WTC11 (cell line): ENCODE results near the gene CA10. TPM values are rescaled to one million over a fixed set of nuclear protein-coding genes. Genes with fewer than 3 reads are reported as not detected.

Source experiments
- ATAC-seq: fragments of 200-7000 bp; cut with Tn5 transposase; 2 replicates; pipeline ENCODE4 v1.10.0; 2021; ENCODE audit warnings: mild to moderate bottlenecking, moderate library complexity
- CTCF ChIA-PET: fragments of 300-600 bp; sonication (Branson Sonifier 250); formaldehyde crosslinking; loops from one replicate; lab custom pipeline; 2021; ENCODE audit warnings: antibody characterized with exemption; lab: Charles Lee
- POLR2A ChIA-PET: fragments of 350-600 bp; sonication (Branson Sonifier 250); formaldehyde crosslinking; loops from one replicate; lab custom pipeline; 2021; ENCODE audit warnings: antibody characterized with exemption; lab: Charles Lee
- DNase-seq: peaks from one replicate; pipeline ENCODE4 v3.0.0; 2021; ENCODE audit warnings: low spot score
- H3K27ac Mint-ChIP-seq: 2 replicates; pipeline ENCODE4 v1.8.0; 2021; ENCODE audit warnings: mixed read lengths
- H3K27me3 Mint-ChIP-seq: 2 replicates; pipeline ENCODE4 v1.8.0; 2021; ENCODE audit warnings: low read depth, mild to moderate bottlenecking, moderate library complexity, mixed read lengths
- H3K36me3 Mint-ChIP-seq: 2 replicates; pipeline ENCODE4 v1.8.0; 2021; ENCODE audit warnings: mixed read lengths
- H3K4me1 Mint-ChIP-seq: 2 replicates; pipeline ENCODE4 v1.8.0; 2022; ENCODE audit warnings: mixed read lengths
- H3K4me3 Mint-ChIP-seq: 2 replicates; pipeline ENCODE4 v1.8.0; 2021; ENCODE audit warnings: mild to moderate bottlenecking, moderate library complexity, mixed read lengths
- H3K9me3 Mint-ChIP-seq: 2 replicates; pipeline ENCODE4 v1.8.0; 2021; ENCODE audit warnings: mixed read lengths
- ELF4 ChIP-seq: sonication (generic); formaldehyde crosslinking; IDR thresholded peaks from 2 replicates; pipeline ENCODE4 v1.8.1; 2022; ENCODE audit warnings: low read depth, mild to moderate bottlenecking, moderate library complexity, missing genetic modification reagents
- FOXJ3 ChIP-seq: sonication (generic); formaldehyde crosslinking; IDR thresholded peaks from 2 replicates; pipeline ENCODE4 v1.9.0; 2021; ENCODE audit warnings: missing genetic modification reagents, mild to moderate bottlenecking, borderline replicate concordance
- FOXP1 ChIP-seq: sonication (generic); formaldehyde crosslinking; IDR thresholded peaks from 2 replicates; pipeline ENCODE4 v1.8.0; 2022; ENCODE audit warnings: missing genetic modification reagents, mild to moderate bottlenecking, moderate library complexity, borderline replicate concordance
- MYBL2 ChIP-seq: sonication (generic); formaldehyde crosslinking; IDR thresholded peaks from 2 replicates; pipeline ENCODE4 v1.8.1; 2023; ENCODE audit warnings: mild to moderate bottlenecking, moderate library complexity, missing genetic modification reagents
- NFYB ChIP-seq: sonication (generic); formaldehyde crosslinking; conservative IDR thresholded peaks from 2 replicates; pipeline ENCODE4 v1.8.0; 2022; ENCODE audit warnings: low read depth, missing genetic modification reagents
- NR3C1 ChIP-seq: sonication (generic); formaldehyde crosslinking; conservative IDR thresholded peaks from 2 replicates; pipeline ENCODE4 v1.8.1; 2023; ENCODE audit warnings: low read depth, mild to moderate bottlenecking, missing genetic modification reagents
- OVOL2 ChIP-seq: fragments of 250-450 bp; sonication (Bioruptor Pico); IDR thresholded peaks from 2 replicates; pipeline ENCODE4 v1.9.0; 2021; ENCODE audit warnings: mild to moderate bottlenecking, borderline replicate concordance
- TEAD4 ChIP-seq: sonication (generic); formaldehyde crosslinking; IDR thresholded peaks from 2 replicates; pipeline ENCODE4 v1.8.0; 2022; ENCODE audit warnings: mild to moderate bottlenecking, missing genetic modification reagents
- ZBTB21 ChIP-seq: sonication (generic); formaldehyde crosslinking; IDR thresholded peaks from 2 replicates; pipeline ENCODE4 v1.8.1; 2023; ENCODE audit warnings: mild to moderate bottlenecking, missing genetic modification reagents, borderline replicate concordance
- ZNF232 ChIP-seq: sonication (generic); formaldehyde crosslinking; IDR thresholded peaks from 2 replicates; pipeline ENCODE4 v1.8.0; 2022; ENCODE audit warnings: mild to moderate bottlenecking, missing genetic modification reagents
- ZNF416 ChIP-seq: fragments of 250-450 bp; sonication (Bioruptor Pico); IDR thresholded peaks from 2 replicates; pipeline ENCODE4 v1.9.0; 2021; ENCODE audit warnings: mild to moderate bottlenecking, inconsistent platforms
- total RNA-seq: library from RNA; stranded (reverse); gene quantifications from 3 replicates; pipeline ENCODE4 v1.2.3, GENCODE V29; 2021
- TF ChIP-seq, protein P1 (sequence below): fragments of 250-450 bp; sonication (Bioruptor Pico); IDR thresholded peaks from 2 replicates; pipeline ENCODE4 v1.9.0; 2021; ENCODE audit warnings: mild to moderate bottlenecking
- TF ChIP-seq, protein P2 (sequence below): fragments of 250-450 bp; sonication (Bioruptor Pico); IDR thresholded peaks from 2 replicates; pipeline ENCODE4 v2.1.2; 2022; ENCODE audit warnings: mild to moderate bottlenecking, moderate library complexity
- TF ChIP-seq, protein P3 (sequence below): fragments of 250-450 bp; sonication (Bioruptor Pico); conservative IDR thresholded peaks from 2 replicates; pipeline ENCODE4 v1.9.0; 2021; ENCODE audit warnings: mild to moderate bottlenecking
- TF ChIP-seq, protein P4 (sequence below): sonication (generic); formaldehyde crosslinking; IDR thresholded peaks from 2 replicates; pipeline ENCODE4 v1.8.1; 2023; ENCODE audit warnings: mild to moderate bottlenecking, missing genetic modification reagents, borderline replicate concordance
- TF ChIP-seq, protein P5 (sequence below): sonication (generic); formaldehyde crosslinking; IDR thresholded peaks from 2 replicates; pipeline ENCODE4 v1.8.1; 2023; ENCODE audit warnings: mild to moderate bottlenecking, missing genetic modification reagents
- TF ChIP-seq, protein P6 (sequence below): sonication (generic); formaldehyde crosslinking; IDR thresholded peaks from 2 replicates; pipeline ENCODE4 v1.8.1; 2022; ENCODE audit warnings: low read depth, missing genetic modification reagents, borderline replicate concordance
- TF ChIP-seq, protein P7 (sequence below): sonication (generic); formaldehyde crosslinking; IDR thresholded peaks from 2 replicates; pipeline ENCODE4 v1.8.0; 2022; ENCODE audit warnings: missing genetic modification reagents
- TF ChIP-seq, protein P8 (sequence below): sonication (generic); formaldehyde crosslinking; IDR thresholded peaks from 2 replicates; pipeline ENCODE4 v1.8.0; 2023; ENCODE audit warnings: missing genetic modification reagents

Gene CA10
- total RNA-seq, 1 experiment from 2014 or later: 0.90 TPM

DNA sequence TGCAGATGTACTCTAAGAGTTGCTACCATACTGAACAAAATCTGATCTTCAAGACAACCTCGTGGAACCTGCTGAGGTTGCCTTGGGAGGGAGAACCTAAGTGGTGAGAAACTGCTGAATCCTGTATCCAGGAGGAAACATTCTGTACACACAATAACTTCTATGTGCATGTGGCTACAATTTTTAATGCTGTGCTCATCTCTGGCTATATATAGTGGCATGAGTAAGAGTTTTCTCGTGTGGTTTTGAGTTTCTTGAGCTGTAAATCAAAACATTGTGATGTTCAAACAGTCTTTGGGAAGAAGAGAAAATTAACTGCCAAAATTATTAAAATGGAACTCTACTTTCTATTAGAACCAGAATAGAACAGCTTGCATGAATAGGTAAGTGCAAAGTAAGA lies 206.8 kb downstream of the CA10 start (continued):
- TF ChIP-seq NFYB (CRISPR knock-in tag) (no peak), MYBL2 (CRISPR knock-in tag) (no peak)
- TF ChIP-seq, protein P1, sequence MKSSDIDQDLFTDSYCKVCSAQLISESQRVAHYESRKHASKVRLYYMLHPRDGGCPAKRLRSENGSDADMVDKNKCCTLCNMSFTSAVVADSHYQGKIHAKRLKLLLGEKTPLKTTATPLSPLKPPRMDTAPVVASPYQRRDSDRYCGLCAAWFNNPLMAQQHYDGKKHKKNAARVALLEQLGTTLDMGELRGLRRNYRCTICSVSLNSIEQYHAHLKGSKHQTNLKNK (CRISPR knock-in tag): no peak

DNA sequence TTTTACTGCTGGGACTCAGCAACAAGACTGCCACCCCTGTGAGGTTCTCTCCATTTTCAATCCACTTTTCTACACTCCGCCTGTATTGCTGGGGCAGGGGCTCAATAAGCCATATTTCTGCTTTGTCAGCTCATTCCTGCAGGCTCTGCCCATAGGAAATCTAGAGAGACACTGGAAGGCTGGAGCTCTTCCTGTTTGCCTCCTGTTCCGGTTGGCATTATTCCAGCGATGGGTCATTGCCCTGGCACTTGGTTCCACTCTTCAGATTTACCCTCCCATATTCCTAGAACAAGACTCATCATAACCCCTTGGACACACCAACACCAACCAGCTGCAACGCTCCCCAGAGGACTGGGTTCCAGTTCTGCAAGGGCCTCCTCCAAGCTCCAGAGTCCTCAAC lies 210.4 kb downstream of the CA10 start:
- Mint-ChIP-seq H3K4me1 (no peaks in the 10 kb centered on the region), H3K36me3 (peaks cover 33% of the 10 kb centered on the region), H3K27ac (no peak overlapping the region), H3K27me3 (no peaks in the 10 kb centered on the region), H3K4me3 (no peak overlapping the region), H3K9me3 (peaks cover 82% of the 10 kb centered on the region)
- ATAC-seq: no peak
- CTCF ChIA-PET: no interaction called here
- TF ChIP-seq OVOL2: no peak
- TF ChIP-seq, protein P2, sequence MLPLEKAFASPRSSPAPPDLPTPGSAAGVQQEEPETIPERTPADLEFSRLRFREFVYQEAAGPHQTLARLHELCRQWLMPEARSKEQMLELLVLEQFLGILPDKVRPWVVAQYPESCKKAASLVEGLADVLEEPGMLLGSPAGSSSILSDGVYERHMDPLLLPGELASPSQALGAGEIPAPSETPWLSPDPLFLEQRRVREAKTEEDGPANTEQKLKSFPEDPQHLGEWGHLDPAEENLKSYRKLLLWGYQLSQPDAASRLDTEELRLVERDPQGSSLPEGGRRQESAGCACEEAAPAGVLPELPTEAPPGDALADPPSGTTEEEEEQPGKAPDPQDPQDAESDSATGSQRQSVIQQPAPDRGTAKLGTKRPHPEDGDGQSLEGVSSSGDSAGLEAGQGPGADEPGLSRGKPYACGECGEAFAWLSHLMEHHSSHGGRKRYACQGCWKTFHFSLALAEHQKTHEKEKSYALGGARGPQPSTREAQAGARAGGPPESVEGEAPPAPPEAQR (CRISPR knock-in tag): no peak
- TF ChIP-seq, protein P3, sequence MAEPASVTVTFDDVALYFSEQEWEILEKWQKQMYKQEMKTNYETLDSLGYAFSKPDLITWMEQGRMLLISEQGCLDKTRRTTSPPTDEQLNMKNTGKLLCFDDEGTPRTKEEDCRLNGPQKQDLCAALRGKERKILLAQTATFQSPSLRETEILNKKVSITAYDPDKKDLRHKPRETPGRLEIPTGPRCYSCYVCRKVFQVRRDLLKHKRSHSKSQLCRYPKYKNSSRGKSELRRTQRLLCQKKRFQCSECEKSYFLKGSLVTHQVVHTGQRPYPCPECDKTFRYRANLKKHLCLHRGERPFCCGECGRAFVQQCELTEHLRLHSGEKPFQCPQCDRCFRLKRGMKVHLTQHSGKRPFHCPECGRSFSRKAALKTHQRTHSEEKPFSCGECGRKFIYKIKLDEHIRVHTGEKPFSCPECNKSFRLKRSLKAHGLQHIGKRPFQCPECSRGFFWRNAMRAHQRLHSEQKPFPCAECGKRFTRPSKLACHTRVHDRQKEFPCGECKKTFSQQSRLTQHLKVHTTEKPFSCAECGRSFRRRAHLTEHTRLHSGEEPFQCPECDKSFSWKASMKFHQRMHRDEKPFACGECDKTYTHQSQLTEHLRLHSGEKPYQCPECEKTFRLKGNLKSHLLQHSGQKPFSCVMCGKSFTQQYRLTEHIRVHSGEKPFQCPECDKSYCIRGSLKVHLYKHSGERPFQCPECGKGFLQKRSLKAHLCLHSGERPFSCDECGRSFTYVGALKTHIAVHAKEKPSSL (CRISPR knock-in tag): no peak
- TF ChIP-seq FOXJ3 (CRISPR knock-in tag): no peak
- TF ChIP-seq ZNF232 (CRISPR knock-in tag): no peak
- no peak for TF ChIP-seq NR3C1
- TF ChIP-seq, protein P4, sequence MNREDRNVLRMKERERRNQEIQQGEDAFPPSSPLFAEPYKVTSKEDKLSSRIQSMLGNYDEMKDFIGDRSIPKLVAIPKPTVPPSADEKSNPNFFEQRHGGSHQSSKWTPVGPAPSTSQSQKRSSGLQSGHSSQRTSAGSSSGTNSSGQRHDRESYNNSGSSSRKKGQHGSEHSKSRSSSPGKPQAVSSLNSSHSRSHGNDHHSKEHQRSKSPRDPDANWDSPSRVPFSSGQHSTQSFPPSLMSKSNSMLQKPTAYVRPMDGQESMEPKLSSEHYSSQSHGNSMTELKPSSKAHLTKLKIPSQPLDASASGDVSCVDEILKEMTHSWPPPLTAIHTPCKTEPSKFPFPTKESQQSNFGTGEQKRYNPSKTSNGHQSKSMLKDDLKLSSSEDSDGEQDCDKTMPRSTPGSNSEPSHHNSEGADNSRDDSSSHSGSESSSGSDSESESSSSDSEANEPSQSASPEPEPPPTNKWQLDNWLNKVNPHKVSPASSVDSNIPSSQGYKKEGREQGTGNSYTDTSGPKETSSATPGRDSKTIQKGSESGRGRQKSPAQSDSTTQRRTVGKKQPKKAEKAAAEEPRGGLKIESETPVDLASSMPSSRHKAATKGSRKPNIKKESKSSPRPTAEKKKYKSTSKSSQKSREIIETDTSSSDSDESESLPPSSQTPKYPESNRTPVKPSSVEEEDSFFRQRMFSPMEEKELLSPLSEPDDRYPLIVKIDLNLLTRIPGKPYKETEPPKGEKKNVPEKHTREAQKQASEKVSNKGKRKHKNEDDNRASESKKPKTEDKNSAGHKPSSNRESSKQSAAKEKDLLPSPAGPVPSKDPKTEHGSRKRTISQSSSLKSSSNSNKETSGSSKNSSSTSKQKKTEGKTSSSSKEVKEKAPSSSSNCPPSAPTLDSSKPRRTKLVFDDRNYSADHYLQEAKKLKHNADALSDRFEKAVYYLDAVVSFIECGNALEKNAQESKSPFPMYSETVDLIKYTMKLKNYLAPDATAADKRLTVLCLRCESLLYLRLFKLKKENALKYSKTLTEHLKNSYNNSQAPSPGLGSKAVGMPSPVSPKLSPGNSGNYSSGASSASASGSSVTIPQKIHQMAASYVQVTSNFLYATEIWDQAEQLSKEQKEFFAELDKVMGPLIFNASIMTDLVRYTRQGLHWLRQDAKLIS (CRISPR knock-in tag): no peak
- TF ChIP-seq, protein P5, sequence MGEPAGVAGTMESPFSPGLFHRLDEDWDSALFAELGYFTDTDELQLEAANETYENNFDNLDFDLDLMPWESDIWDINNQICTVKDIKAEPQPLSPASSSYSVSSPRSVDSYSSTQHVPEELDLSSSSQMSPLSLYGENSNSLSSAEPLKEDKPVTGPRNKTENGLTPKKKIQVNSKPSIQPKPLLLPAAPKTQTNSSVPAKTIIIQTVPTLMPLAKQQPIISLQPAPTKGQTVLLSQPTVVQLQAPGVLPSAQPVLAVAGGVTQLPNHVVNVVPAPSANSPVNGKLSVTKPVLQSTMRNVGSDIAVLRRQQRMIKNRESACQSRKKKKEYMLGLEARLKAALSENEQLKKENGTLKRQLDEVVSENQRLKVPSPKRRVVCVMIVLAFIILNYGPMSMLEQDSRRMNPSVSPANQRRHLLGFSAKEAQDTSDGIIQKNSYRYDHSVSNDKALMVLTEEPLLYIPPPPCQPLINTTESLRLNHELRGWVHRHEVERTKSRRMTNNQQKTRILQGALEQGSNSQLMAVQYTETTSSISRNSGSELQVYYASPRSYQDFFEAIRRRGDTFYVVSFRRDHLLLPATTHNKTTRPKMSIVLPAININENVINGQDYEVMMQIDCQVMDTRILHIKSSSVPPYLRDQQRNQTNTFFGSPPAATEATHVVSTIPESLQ (CRISPR knock-in tag): no peak
- TF ChIP-seq FOXP1 (CRISPR knock-in tag): no peak
- TF ChIP-seq, protein P6, sequence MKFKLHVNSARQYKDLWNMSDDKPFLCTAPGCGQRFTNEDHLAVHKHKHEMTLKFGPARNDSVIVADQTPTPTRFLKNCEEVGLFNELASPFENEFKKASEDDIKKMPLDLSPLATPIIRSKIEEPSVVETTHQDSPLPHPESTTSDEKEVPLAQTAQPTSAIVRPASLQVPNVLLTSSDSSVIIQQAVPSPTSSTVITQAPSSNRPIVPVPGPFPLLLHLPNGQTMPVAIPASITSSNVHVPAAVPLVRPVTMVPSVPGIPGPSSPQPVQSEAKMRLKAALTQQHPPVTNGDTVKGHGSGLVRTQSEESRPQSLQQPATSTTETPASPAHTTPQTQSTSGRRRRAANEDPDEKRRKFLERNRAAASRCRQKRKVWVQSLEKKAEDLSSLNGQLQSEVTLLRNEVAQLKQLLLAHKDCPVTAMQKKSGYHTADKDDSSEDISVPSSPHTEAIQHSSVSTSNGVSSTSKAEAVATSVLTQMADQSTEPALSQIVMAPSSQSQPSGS (CRISPR knock-in tag): no peak
- TF ChIP-seq, protein P1 (CRISPR knock-in tag): no peak
- TF ChIP-seq ELF4 (CRISPR knock-in tag): no peak
- TF ChIP-seq, protein P7, sequence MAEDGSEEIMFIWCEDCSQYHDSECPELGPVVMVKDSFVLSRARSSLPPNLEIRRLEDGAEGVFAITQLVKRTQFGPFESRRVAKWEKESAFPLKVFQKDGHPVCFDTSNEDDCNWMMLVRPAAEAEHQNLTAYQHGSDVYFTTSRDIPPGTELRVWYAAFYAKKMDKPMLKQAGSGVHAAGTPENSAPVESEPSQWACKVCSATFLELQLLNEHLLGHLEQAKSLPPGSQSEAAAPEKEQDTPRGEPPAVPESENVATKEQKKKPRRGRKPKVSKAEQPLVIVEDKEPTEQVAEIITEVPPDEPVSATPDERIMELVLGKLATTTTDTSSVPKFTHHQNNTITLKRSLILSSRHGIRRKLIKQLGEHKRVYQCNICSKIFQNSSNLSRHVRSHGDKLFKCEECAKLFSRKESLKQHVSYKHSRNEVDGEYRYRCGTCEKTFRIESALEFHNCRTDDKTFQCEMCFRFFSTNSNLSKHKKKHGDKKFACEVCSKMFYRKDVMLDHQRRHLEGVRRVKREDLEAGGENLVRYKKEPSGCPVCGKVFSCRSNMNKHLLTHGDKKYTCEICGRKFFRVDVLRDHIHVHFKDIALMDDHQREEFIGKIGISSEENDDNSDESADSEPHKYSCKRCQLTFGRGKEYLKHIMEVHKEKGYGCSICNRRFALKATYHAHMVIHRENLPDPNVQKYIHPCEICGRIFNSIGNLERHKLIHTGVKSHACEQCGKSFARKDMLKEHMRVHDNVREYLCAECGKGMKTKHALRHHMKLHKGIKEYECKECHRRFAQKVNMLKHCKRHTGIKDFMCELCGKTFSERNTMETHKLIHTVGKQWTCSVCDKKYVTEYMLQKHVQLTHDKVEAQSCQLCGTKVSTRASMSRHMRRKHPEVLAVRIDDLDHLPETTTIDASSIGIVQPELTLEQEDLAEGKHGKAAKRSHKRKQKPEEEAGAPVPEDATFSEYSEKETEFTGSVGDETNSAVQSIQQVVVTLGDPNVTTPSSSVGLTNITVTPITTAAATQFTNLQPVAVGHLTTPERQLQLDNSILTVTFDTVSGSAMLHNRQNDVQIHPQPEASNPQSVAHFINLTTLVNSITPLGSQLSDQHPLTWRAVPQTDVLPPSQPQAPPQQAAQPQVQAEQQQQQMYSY (CRISPR knock-in tag): no peak
- no peak for TF ChIP-seq ZNF416 (CRISPR knock-in tag)
- TF ChIP-seq ZBTB21 (CRISPR knock-in tag): no peak
- no peak for TF ChIP-seq TEAD4 (CRISPR knock-in tag)
- TF ChIP-seq, protein P8, sequence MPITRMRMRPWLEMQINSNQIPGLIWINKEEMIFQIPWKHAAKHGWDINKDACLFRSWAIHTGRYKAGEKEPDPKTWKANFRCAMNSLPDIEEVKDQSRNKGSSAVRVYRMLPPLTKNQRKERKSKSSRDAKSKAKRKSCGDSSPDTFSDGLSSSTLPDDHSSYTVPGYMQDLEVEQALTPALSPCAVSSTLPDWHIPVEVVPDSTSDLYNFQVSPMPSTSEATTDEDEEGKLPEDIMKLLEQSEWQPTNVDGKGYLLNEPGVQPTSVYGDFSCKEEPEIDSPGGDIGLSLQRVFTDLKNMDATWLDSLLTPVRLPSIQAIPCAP (CRISPR knock-in tag): no peak
- POLR2A ChIA-PET: no interaction called here
- DNase-seq: no peak
